Measurements from ENCODE around the gene CLDN9.
A peak's percentile ranks its signal among the peaks of the same experiment; 100 is the strongest.

Gene CLDN9

DNA sequence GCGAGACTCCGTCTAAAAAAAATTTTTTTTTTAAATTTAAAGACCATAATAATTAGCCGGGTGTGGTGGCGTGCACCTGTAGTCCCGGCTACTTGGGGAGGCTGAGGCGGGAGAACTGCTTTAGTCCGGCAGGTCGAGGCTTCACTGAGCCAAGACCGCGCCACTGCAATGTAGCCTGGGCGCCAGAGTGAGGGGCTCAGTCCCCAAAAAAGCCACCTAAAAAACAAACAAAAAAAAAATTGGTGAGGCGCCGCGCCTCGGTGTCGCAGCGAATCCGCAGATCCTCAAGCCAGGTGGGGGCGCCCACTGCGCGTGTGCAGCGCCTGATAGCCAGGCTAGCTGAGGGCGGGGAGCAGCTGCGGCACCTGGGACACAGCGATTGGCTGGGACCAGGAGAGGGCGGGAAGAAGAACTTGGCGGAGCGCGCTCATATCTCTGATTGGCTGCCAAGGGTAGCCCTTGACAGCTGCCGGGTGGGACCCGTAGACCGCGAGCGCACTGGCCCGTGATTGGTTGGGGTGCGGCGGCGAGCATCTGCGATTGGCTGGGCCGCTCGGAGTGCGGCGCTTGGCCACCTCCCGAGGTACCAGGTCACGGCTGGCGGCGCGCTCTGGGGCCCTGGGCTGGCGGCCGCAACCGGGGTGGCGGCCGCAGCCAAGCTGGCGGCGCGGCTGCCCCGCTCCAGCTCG, 9.0 kb upstream of the CLDN9 start:
- H3K36me3 ChIP-seq (ENCODE audit: control insufficient read depth, insufficient read depth, low read length, severe bottlenecking): no peaks in the 10 kb centered on the region
- H3K4me3 ChIP-seq (ENCODE audit: low read length): no peak overlapping the region
- peaks cover 39% of the 10 kb centered on the region for H3K27me3 ChIP-seq (replicated peaks; ENCODE audit: control insufficient read depth, insufficient read depth, low read length)
- H3K9ac ChIP-seq (ENCODE audit: low read length): no peak overlapping the region
- peaks cover 11% of the 10 kb centered on the region for H3K4me1 ChIP-seq (ENCODE audit: control insufficient read depth, insufficient read depth, low read length)
- H3K9me3 ChIP-seq (ENCODE audit: control insufficient read depth, low read length): no peaks in the 10 kb centered on the region
- DNase-seq (ENCODE audit: low read depth): peak; percentile 95

- Histone ChIP-seq H3K9ac (ENCODE audit: low read length) (no peak overlapping the region), H3K4me1 (ENCODE audit: control insufficient read depth, insufficient read depth, low read length) (peaks cover 11% of the 10 kb centered on the region), H3K36me3 (ENCODE audit: control insufficient read depth, insufficient read depth, low read length, severe bottlenecking) (no peaks in the 10 kb centered on the region), H3K4me3 (ENCODE audit: low read length) (no peak overlapping the region), H3K9me3 (ENCODE audit: control insufficient read depth, low read length) (no peaks in the 10 kb centered on the region), H3K27me3 (replicated peaks; ENCODE audit: control insufficient read depth, insufficient read depth, low read length) (peaks cover 36% of the 10 kb centered on the region)
- peak; percentile 39 for DNase-seq (ENCODE audit: low read depth)
These were observed 8.4 kb upstream of the CLDN9 start for GRCh38 chr16:3004319-3004718.

- H3K9ac ChIP-seq (ENCODE audit: low read length): no peak overlapping the region
- peaks cover 35% of the 10 kb centered on the region for H3K27me3 ChIP-seq (replicated peaks; ENCODE audit: control insufficient read depth, insufficient read depth, low read length)
- H3K4me1 ChIP-seq (ENCODE audit: control insufficient read depth, insufficient read depth, low read length): peaks cover 11% of the 10 kb centered on the region
- no peak for DNase-seq (ENCODE audit: low read depth)
- no peaks in the 10 kb centered on the region for H3K36me3 ChIP-seq (ENCODE audit: control insufficient read depth, insufficient read depth, low read length, severe bottlenecking)
- peak overlapping the region; percentile 56 for H3K4me3 ChIP-seq (ENCODE audit: low read length)
- no peaks in the 10 kb centered on the region for H3K9me3 ChIP-seq (ENCODE audit: control insufficient read depth, low read length)
These were observed 7.9 kb upstream of the CLDN9 start for GRCh38 chr16:3004781-3005284.

DNA sequence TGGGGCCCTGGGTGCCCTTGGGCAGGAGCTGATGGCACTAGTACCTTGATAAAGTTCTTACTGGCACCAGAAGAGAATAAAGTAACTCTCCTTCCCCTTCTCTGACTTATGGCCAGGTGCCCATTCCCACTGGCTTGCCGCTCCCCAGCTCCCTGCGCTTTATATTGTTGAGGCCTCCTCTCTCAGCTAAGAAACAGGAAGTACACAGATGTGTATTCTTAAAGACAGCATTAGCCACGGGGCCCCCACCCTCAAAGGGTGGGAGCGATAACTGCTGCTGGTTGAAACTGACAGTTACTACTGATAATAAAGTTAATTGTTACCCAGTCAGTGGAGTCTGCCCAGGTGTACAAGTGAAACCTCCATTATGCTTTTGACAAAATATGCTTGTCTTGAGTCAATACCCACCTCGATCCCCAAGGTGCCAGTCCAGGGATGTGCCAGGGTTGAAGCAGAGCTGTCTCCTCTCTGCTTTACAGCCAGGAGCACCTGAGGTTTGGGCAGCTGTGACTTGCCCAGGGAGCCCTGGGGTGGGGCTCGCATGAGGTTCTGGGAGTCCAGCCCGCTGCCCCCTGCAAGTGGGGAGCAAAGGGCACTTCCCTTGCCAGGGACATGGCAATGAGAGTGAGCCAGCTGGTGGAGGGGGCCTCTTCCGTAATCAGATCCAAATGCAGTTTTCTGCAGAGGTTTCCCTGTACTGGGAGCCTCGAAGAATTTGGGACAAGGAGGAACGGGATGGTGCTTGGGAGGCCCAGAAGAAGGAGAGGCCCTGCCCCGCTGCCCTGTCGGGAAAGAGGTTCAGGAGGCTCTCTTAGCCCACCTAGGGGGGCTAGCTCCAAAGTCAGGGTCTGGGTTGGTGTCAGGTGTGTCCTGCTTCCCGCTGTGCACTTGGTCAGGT, 5.4 kb upstream of the CLDN9 start:
- peaks cover 11% of the 10 kb centered on the region for H3K4me1 ChIP-seq (ENCODE audit: control insufficient read depth, insufficient read depth, low read length)
- H3K9me3 ChIP-seq (ENCODE audit: control insufficient read depth, low read length): no peaks in the 10 kb centered on the region
- no peak overlapping the region for H3K4me3 ChIP-seq (ENCODE audit: low read length)
- H3K9ac ChIP-seq (ENCODE audit: low read length): no peak overlapping the region
- no peaks in the 10 kb centered on the region for H3K36me3 ChIP-seq (ENCODE audit: control insufficient read depth, insufficient read depth, low read length, severe bottlenecking)
- peaks cover 40% of the 10 kb centered on the region for H3K27me3 ChIP-seq (replicated peaks; ENCODE audit: control insufficient read depth, insufficient read depth, low read length)
- DNase-seq (ENCODE audit: low read depth): no peak

DNA sequence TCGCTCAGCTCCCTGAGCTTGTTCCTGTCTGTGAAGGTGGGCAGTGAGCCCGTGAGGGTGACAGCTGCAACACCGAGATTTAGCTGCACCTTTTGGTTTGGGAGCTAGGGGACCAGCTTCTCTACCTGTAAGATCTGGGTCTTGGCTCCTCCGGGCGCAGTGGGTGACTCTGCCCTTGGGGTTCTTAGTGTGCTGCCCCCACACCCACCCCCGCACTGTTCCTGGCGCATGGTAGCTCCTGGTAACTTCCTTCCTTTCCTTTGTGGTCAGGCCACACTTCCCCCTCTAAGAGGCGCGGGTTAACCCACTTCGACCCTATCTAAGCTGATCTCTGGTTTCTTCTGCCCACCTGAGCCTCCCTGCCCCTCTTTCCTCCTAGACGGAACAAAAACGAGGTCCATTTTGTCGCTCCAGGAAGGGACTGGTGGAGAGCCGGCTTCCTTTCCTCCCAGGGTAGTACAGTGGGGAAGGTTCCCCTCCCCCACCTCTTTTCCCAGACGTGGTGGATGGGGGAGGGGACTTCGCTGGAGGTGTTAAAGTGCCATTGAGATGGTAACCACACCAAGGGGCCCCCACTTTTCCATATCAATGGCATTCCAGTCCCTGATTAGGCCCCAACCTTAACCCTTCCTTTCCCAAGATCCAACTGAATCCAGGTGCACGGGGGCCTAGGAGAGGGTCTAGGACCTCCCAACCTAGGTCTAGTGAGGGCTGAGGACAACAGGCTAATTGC, 4.6 kb upstream of the CLDN9 start:
- Histone ChIP-seq H3K27me3 (replicated peaks; ENCODE audit: control insufficient read depth, insufficient read depth, low read length) (peaks cover 47% of the 10 kb centered on the region), H3K36me3 (ENCODE audit: control insufficient read depth, insufficient read depth, low read length, severe bottlenecking) (no peaks in the 10 kb centered on the region), H3K4me3 (ENCODE audit: low read length) (no peak overlapping the region), H3K9me3 (ENCODE audit: control insufficient read depth, low read length) (no peaks in the 10 kb centered on the region), H3K4me1 (ENCODE audit: control insufficient read depth, insufficient read depth, low read length) (peaks cover 11% of the 10 kb centered on the region), H3K9ac (ENCODE audit: low read length) (no peak overlapping the region)
- DNase-seq (ENCODE audit: low read depth): no peak

DNA sequence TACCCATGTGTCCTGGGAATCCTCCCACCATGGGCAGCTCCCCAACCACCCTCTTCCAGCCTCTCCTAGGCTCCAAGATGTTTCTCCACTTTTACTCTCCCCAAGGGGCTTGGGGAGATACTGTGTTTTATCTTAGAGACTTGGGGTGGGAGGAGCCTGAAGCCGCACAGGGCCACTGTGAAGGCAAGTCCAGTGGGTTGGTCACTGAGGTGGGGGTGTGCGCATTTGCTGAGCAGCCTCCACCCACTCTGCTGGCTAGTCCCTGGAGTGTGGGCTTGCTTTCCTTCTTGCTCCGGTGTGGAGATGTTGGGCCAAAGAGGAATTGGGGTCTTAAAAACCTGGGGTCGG, 4.1 kb upstream of the CLDN9 start:
- H3K9ac ChIP-seq (ENCODE audit: low read length): no peak overlapping the region
- peaks cover 53% of the 10 kb centered on the region for H3K27me3 ChIP-seq (replicated peaks; ENCODE audit: control insufficient read depth, insufficient read depth, low read length)
- no peak for DNase-seq (ENCODE audit: low read depth)

GRCh38 chr16:3009568-3010390, 2.9 kb upstream of the CLDN9 start:
- Histone ChIP-seq H3K9me3 (ENCODE audit: control insufficient read depth, low read length) (no peaks in the 10 kb centered on the region), H3K9ac (ENCODE audit: low read length) (no peak overlapping the region), H3K27me3 (replicated peaks; ENCODE audit: control insufficient read depth, insufficient read depth, low read length) (peaks cover 61% of the 10 kb centered on the region), H3K4me1 (ENCODE audit: control insufficient read depth, insufficient read depth, low read length) (peaks cover 11% of the 10 kb centered on the region), H3K4me3 (ENCODE audit: low read length) (no peak overlapping the region), H3K36me3 (ENCODE audit: control insufficient read depth, insufficient read depth, low read length, severe bottlenecking) (no peaks in the 10 kb centered on the region)
- no peak for DNase-seq (ENCODE audit: low read depth)

More for the DNA sequence above, 4.1 kb upstream of the CLDN9 start:
- no peaks in the 10 kb centered on the region for H3K9me3 ChIP-seq (ENCODE audit: control insufficient read depth, low read length)
- H3K4me3 ChIP-seq (ENCODE audit: low read length): no peak overlapping the region
- H3K4me1 ChIP-seq (ENCODE audit: control insufficient read depth, insufficient read depth, low read length): peaks cover 11% of the 10 kb centered on the region
- H3K36me3 ChIP-seq (ENCODE audit: control insufficient read depth, insufficient read depth, low read length, severe bottlenecking): no peaks in the 10 kb centered on the region

DNA sequence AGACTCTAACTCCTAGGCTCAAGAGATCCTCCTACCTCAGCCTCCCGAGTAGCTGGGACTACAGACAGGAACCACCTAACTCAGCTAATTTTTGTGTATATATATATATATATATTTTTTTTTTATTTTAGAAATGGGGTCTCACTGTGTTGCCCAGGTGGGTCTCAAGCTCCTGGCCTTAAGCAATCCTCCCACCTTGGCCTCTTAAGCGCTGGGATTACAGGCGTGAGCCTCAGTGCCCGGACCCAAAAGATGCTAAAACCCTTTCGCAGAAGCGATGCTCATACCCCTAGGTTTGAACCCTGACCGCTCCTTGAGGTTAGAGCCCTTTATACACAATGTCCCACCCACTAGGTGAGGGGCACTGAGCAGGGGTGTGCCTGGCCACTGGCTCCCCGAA, 2.2 kb upstream of the CLDN9 start:
- Histone ChIP-seq H3K27me3 (replicated peaks; ENCODE audit: control insufficient read depth, insufficient read depth, low read length) (peaks cover 63% of the 10 kb centered on the region), H3K9me3 (ENCODE audit: control insufficient read depth, low read length) (no peaks in the 10 kb centered on the region), H3K4me1 (ENCODE audit: control insufficient read depth, insufficient read depth, low read length) (peaks cover 11% of the 10 kb centered on the region), H3K36me3 (ENCODE audit: control insufficient read depth, insufficient read depth, low read length, severe bottlenecking) (no peaks in the 10 kb centered on the region), H3K9ac (ENCODE audit: low read length) (no peak overlapping the region), H3K4me3 (ENCODE audit: low read length) (no peak overlapping the region)
- no peak for DNase-seq (ENCODE audit: low read depth)

DNA sequence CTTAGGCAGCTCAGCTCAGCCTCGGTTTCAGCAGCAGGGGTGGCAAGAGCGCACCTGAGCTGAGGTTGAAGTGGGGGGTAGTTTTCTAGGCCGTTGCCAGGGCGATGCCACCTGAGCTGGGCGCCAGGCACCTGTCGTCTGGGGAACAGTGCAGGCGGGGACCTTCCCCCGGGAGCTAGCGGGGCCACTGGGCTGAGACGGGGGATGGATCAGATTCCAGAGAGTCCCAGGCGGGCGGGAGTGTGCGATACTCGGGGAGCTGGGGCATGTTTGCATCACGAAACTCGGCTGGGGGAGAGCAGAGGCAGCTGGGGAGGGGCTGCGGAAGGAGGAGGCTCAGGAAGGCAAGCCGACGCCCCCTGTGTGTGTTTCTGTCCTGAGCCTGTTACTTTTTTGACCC, 477 bp upstream of the CLDN9 start:
- peaks cover 11% of the 10 kb centered on the region for H3K4me1 ChIP-seq (ENCODE audit: control insufficient read depth, insufficient read depth, low read length)
- no peak overlapping the region for H3K4me3 ChIP-seq (ENCODE audit: low read length)
- no peaks in the 10 kb centered on the region for H3K36me3 ChIP-seq (ENCODE audit: control insufficient read depth, insufficient read depth, low read length, severe bottlenecking)
- H3K9ac ChIP-seq (ENCODE audit: low read length): no peak overlapping the region
- H3K9me3 ChIP-seq (ENCODE audit: control insufficient read depth, low read length): no peaks in the 10 kb centered on the region
- no peak for DNase-seq (ENCODE audit: low read depth)
- H3K27me3 ChIP-seq (replicated peaks; ENCODE audit: control insufficient read depth, insufficient read depth, low read length): peaks cover 55% of the 10 kb centered on the region

- Histone ChIP-seq H3K4me1 (ENCODE audit: control insufficient read depth, insufficient read depth, low read length) (peaks cover 2% of the 10 kb centered on the region), H3K4me3 (ENCODE audit: low read length) (no peak overlapping the region), H3K9me3 (ENCODE audit: control insufficient read depth, low read length) (no peaks in the 10 kb centered on the region), H3K27me3 (replicated peaks; ENCODE audit: control insufficient read depth, insufficient read depth, low read length) (peaks cover 49% of the 10 kb centered on the region), H3K9ac (ENCODE audit: low read length) (no peak overlapping the region), H3K36me3 (ENCODE audit: control insufficient read depth, insufficient read depth, low read length, severe bottlenecking) (no peaks in the 10 kb centered on the region)
- no peak for DNase-seq (ENCODE audit: low read depth)
These were observed 798 bp downstream of the CLDN9 start for GRCh38 chr16:3013491-3013951.

Data from adipocyte (in vitro differentiated cells).